HFFc6 (cell line): ENCODE results near the gene CHST10. TPM values are rescaled to one million over a fixed set of nuclear protein-coding genes. Genes with fewer than 3 reads are reported as not detected.

Source experiments
- DNase-seq: peaks from one replicate; pipeline ENCODE4 v3.0.0-alpha.2; 2018
- H3K27ac Mint-ChIP-seq: 2 replicates; pipeline ENCODE4 v1.8.0; 2020; ENCODE audit warnings: mild to moderate bottlenecking, mixed read lengths
- H3K27me3 Mint-ChIP-seq: 2 replicates; pipeline ENCODE4 v1.8.0; 2021; ENCODE audit warnings: mild to moderate bottlenecking, moderate library complexity, mixed read lengths; ENCODE audit not compliant: insufficient read depth
- H3K36me3 Mint-ChIP-seq: 2 replicates; pipeline ENCODE4 v1.8.0; 2021; ENCODE audit warnings: low read depth, mixed read lengths
- H3K4me1 Mint-ChIP-seq: 2 replicates; pipeline ENCODE4 v1.8.0; 2020; ENCODE audit warnings: low read depth, mixed read lengths
- H3K4me3 Mint-ChIP-seq: 2 replicates; pipeline ENCODE4 v1.8.0; 2020; ENCODE audit warnings: mild to moderate bottlenecking, moderate library complexity, mixed read lengths
- H3K9me3 Mint-ChIP-seq: 2 replicates; pipeline ENCODE4 v1.8.0; 2020; ENCODE audit warnings: mild to moderate bottlenecking, mixed read lengths
- total RNA-seq, 6 experiments: library from RNA; stranded (reverse); fragmentation: NEBNext Ultra II Directional; extraction: Animal tissue kit (Norgen Biotek cat#: 25700); gene quantifications; 2 replicates in 1 of 6; 3 replicates in 5 of 6; pipeline ENCODE4 v1.2.3, GENCODE V29; 2021
- TF ChIP-seq, protein P1 (sequence below): fragments of 200-600 bp; sonication (generic); IDR thresholded peaks from 2 replicates; pipeline ENCODE4 v1.5.0; 2021; ENCODE audit warnings: antibody characterized with exemption, mild to moderate bottlenecking

CHST10 gene
- total RNA-seq, 6 experiments from 2014 or later = 5.9 to 6.9 (median 6.4) TPM

DNA sequence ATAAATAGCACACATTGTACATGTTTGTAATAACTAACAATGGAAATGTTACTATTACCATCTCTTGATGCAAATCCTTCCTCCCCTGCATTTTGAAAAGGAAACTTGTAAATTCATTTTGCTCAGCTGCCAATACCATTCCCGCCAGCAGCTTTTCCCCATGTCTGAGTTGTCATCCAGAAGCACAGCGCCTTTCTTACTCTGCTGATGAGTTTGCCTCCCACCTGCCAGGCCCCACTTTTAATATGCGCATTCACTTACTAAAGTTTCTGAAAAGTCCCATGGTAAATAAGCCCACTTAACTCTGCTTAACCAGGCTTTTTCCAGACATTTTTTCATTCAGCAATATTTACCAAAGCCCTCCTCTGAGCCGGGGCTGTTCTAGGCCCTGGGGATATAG lies 3.9 kb downstream of the CHST10 start:
- no peak overlapping the region for H3K4me3 Mint-ChIP-seq
- H3K27ac Mint-ChIP-seq = no peak overlapping the region
- peaks cover 19% of the 10 kb centered on the region for H3K4me1 Mint-ChIP-seq
- no peaks in the 10 kb centered on the region for H3K9me3 Mint-ChIP-seq
- DNase-seq = no peak
- 0 out of 2 replicates have a peak, but pooled peaks cover 3% of the 10 kb centered on the region for H3K36me3 Mint-ChIP-seq
- H3K27me3 Mint-ChIP-seq = no peaks in the 10 kb centered on the region; the same call in 1 of the 2 replicates
- TF ChIP-seq, protein P1, sequence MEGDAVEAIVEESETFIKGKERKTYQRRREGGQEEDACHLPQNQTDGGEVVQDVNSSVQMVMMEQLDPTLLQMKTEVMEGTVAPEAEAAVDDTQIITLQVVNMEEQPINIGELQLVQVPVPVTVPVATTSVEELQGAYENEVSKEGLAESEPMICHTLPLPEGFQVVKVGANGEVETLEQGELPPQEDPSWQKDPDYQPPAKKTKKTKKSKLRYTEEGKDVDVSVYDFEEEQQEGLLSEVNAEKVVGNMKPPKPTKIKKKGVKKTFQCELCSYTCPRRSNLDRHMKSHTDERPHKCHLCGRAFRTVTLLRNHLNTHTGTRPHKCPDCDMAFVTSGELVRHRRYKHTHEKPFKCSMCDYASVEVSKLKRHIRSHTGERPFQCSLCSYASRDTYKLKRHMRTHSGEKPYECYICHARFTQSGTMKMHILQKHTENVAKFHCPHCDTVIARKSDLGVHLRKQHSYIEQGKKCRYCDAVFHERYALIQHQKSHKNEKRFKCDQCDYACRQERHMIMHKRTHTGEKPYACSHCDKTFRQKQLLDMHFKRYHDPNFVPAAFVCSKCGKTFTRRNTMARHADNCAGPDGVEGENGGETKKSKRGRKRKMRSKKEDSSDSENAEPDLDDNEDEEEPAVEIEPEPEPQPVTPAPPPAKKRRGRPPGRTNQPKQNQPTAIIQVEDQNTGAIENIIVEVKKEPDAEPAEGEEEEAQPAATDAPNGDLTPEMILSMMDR = no peak

DNA sequence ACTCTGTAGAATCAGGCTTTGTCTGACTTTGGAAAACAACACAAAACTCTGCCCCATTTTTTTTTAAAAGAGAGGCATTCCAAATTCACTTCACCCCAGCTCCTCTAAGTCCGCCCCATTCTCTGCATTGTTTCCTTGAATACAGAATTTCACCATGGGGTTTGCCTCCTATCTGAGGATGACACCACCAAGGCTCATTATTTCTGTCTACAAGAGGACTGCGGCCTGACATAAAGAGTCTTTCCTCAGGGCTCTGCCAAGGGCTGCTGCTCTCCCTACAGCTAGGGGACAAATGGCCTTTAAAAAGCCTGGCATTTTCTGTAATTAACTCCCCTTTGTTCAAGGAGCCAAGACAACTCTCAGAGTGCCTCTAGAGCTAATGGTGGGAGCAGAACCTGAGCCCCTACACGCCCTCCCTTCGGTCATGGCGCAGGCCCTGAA lies 4.6 kb downstream of the CHST10 start:
- Mint-ChIP-seq H3K27ac (no peak overlapping the region), H3K9me3 (no peaks in the 10 kb centered on the region), H3K36me3 (0 out of 2 replicates have a peak, but pooled peaks cover 3% of the 10 kb centered on the region), H3K4me3 (no peak overlapping the region), H3K27me3 (no peaks in the 10 kb centered on the region; the same call in 1 of the 2 replicates), H3K4me1 (peaks cover 19% of the 10 kb centered on the region)
- TF ChIP-seq, protein P1 = no peak
- DNase-seq = no peak

DNA sequence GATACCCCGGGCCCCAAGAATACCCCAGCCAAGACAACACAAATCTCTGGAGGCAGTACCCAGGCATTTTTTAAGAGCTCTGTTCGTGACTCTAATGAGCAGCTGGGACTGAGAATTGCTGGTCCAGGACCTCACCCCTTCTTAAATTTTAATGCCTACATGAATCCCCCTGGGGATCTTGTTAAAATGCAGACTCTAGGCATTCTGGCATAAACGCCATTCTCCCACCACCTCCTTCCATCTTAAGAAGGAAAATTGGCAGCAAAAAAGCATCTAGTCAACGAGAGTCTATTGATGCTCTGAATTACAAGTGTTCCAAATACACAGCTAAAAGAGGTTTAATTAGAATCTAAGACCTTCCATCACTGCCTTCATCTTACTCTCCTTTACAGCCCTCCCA lies 5.0 kb downstream of the CHST10 start:
- H3K27me3 Mint-ChIP-seq = no peaks in the 10 kb centered on the region; the same call in 1 of the 2 replicates
- no peaks in the 10 kb centered on the region for H3K9me3 Mint-ChIP-seq
- peaks cover 19% of the 10 kb centered on the region for H3K4me1 Mint-ChIP-seq
- H3K27ac Mint-ChIP-seq = no peak overlapping the region
- 0 out of 2 replicates have a peak, but pooled peaks cover 3% of the 10 kb centered on the region for H3K36me3 Mint-ChIP-seq
- DNase-seq = no peak
- TF ChIP-seq, protein P1 = no peak
- H3K4me3 Mint-ChIP-seq = no peak overlapping the region

DNA sequence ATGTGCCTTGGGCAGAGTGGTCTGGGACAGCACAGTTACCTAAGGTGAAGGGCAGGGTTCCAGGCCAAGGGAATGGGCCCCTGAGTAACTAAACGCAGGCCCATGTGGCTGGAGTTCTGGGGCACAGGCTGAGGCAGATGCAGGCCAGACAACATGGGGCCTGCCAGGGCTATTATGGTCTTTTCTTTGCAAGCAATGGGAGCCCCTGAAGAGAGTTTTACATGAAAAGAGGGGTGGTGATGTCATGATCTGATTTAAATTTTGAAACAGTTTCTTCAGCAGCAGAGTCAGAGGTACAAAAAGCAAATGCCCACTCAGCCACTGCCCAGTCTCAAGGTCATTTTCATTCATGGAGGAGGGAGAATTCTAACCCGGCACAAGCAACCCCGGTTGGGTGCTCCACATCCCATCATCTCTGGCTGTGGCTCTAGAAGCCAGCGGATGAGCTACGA lies 5.6 kb downstream of the CHST10 start:
- Mint-ChIP-seq H3K27ac (no peak overlapping the region), H3K4me1 (peaks cover 16% of the 10 kb centered on the region), H3K9me3 (no peaks in the 10 kb centered on the region), H3K27me3 (no peaks in the 10 kb centered on the region; the same call in 1 of the 2 replicates), H3K36me3 (0 out of 2 replicates have a peak, but pooled peaks cover 3% of the 10 kb centered on the region), H3K4me3 (no peak overlapping the region)
- TF ChIP-seq, protein P1 = no peak
- DNase-seq = no peak

DNA sequence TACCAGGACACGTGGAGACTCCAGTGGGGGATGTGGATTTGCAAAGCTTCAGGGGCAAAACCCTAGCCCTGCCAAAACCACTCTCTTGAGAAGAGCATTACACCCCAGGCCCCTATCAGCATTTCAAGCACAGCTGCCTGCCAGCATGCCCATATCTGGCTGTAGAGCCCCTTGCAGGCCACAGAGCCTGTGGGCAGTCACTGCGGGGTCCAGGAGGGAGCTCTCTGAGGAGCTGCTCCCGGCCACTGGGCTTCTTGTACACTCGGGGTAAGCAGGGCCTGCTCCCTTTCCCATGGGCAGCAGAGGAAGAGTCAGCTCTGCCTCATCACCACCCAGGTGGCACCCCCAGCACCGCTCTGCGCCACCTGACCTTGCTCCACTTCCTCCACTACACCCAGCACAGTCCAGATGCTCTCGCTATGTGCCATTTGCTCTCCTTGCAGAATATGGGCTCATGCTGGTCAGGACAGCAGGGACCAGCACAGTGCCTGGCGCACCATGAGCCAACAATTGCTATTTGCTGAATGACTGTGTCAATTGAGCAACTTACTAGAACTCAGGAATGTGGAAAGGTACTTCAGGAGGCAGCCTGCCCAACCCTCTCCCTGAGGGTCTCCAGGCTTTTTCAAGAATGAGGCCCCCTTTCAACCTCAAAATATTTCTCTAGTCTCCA lies 7.4 kb downstream of the CHST10 start:
- Mint-ChIP-seq H3K9me3 (no peaks in the 10 kb centered on the region), H3K4me1 (no peaks in the 10 kb centered on the region), H3K36me3 (0 out of 2 replicates have a peak, but pooled peaks cover 3% of the 10 kb centered on the region), H3K4me3 (no peak overlapping the region), H3K27ac (no peak overlapping the region), H3K27me3 (no peaks in the 10 kb centered on the region; the same call in 1 of the 2 replicates)
- no peak for DNase-seq
- TF ChIP-seq, protein P1 = no peak
